Activated naive CD4-positive, alpha-beta T cell treated with Interleukin-2 at 50 U/mL for 16 hours (primary cell): ENCODE results near the gene SOSTDC1.

Experiments used
- DNase-seq: peaks from one replicate; pipeline ENCODE4 v3.0.0-alpha.2; 2020

SOSTDC1 gene

DNA sequence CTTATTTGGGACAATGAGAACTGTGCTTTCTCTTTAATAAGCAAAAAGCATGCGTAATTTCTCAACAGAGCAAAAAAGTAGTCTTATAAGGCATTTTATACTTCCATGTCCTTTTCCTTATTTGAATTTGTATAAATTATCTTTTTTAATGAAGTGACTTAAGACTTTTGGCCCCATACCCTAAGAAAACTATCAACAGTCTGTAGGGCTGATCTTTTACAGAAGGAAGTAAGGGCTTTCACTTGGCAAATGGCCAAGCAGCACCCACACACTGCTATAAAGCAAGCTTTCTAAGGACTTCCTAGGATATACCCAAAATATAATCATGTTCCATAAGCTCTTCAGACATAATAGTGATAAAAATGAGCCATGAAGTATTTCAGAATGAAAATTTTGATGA lies 47.6 kb downstream of the SOSTDC1 start:
- DNase-seq: no peak

DNA sequence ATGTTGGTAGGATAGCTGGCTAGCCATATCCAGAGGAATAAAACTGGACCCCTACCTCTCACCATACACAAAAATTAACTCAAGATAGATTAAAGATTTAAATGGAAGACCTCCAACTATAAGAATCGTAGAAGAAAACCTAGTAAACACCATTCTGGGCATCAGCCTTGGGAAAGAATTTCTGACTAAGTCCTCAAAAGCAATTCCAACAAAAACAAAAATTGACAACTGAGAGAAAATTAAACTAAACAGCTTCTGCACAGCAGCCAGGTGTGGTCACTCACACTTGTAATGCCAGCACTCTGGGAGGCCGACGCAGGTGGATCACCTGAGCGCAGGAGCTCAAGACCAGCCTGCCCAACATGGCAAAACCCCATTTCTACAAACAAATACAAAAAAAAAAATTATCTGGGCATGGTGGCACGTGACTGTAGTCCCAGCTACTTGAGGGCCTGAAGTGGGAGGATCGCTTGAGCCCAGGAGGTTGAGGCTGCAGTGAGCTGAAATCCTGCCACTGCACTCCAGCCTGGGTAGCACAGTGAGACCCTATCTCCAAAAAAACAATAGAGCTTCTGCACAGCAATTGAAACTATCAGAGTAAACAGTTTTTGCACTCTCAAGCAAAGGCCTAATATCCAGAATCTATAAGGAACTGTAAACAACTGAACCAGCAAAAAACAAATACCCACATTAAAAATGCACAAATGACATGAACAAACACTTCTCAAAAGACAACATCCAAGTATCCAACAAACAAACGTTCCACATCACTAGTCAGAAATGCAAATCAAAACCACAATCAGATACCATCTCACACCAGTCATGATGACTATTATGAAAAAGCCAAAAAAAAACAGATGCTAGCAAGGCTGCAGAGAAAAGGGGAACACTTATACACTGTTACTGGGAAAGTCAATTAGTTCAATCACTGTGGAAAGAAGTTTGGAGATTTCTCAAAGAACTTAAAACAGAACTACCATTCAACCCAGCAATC lies 49.0 kb downstream of the SOSTDC1 start:
- DNase-seq: no peak

DNA sequence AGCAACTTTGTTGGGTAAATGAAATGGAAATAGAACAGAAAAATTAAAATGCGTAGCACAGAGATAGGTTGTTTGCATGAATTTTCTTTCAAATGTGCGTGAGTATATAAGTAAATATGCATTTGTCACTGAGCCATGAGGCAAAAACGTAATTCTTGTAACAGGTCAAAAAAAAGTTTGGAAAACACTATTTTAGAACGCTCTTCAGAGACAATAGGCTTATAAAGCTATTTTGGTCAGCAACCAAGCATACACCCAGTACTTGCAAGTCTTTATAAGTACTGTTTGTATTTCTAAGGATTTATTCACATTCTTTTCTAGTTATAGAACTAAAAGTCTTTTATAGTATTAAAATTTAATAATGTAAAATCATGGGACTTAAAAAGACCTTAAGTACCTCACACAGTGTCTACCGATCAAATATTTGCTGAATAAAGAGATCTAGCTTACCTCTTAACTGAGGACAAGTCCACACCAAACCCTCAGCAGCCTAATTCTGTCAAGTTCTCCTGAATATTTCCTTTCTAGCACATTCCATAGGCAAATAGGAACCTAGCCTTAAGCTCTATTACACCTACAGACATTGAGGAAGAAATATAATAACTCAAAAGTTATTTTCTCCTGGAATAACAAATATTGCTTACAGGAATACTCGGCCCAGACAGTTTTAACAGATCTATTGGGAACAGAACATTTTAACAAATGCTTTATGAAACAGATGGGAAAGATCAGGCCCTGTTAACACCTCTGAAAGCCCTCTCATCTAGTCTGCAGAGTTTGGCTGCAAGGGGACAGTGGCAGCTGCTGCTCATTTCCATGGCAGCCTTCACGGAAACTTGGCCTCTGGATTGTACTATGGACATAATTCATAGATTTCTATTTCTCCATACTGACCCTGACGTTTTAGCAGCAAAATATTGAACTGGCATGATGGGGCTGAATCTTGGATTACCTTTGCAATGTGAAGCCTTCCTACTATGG lies 53.0 kb downstream of the SOSTDC1 start:
- no peak for DNase-seq
